ENCODE results near the gene ZSCAN31. TPM values are rescaled to one million over a fixed set of nuclear protein-coding genes. Genes with fewer than 3 reads are reported as not detected.

The ZSCAN31 gene
- total and polyA plus RNA-seq, 2 donors (not counting 3 experiments of a cell fraction or from before 2014, with no cell fraction given) = 12.9 to 23.0 TPM

- no peaks in the 10 kb centered on the region for H3K9me1 ChIP-seq (replicated peaks; ENCODE audit: control insufficient read depth, extremely low read depth, insufficient read depth, low read length)
- H2AFZ ChIP-seq (ENCODE audit: low read depth, low read length) = no peak overlapping the region
- peaks cover 7% of the 10 kb centered on the region for H3K9me3 ChIP-seq (replicated peaks; ENCODE audit: control insufficient read depth, insufficient read depth, low read length)
- ChIA-PET CTCF (interaction anchor here (0.7 kb wide), 1 partner anchor 32 kb away, joined by 3 read pairs; no protein-coding TSS in a partner anchor), POLR2A (no interaction called here)
- H3K27ac ChIP-seq (ENCODE audit: insufficient read depth, low read depth, low read length) = no peak overlapping the region
- DNase-seq (ENCODE audit: low read depth, low spot score) (no peak), FAIRE-seq (no peak)
- intact Hi-C loops (cut with micrococcal nuclease) = no loop called here
- H3K79me2 ChIP-seq (ENCODE audit: control insufficient read depth, insufficient read depth, low read length) = no peaks in the 10 kb centered on the region
- H3K36me3 ChIP-seq (ENCODE audit: control insufficient read depth in 2 of 2, extremely low read depth in 1 of 2, insufficient read depth in 2 of 2, low read length in 2 of 2) = peaks cover 0 to 4% of the 10 kb centered on the region in 2 experiments
- no peaks in the 10 kb centered on the region for H3K27me3 ChIP-seq (ENCODE audit: control insufficient read depth in 2 of 2, insufficient read depth in 2 of 2, low read length in 2 of 2)
- no peak overlapping the region for H3K9ac ChIP-seq (replicated peaks; ENCODE audit: extremely low read depth, insufficient read depth, low read length)
- no peaks in the 10 kb centered on the region for H4K20me1 ChIP-seq (replicated peaks; ENCODE audit: control insufficient read depth, extremely low read depth, insufficient read depth, low read length)
- no peak overlapping the region for H3K4me2 ChIP-seq (ENCODE audit: insufficient read depth, low read length)
- no TSS peak for BruUV-seq (replicated peaks)
- no peaks in the 10 kb centered on the region for H3K4me1 ChIP-seq (ENCODE audit: control insufficient read depth, extremely low read depth, insufficient read depth, low read length)
- dilution Hi-C loops (cut with MboI; ENCODE audit: extremely low pct_ligation_motif_present, low sequenced_read_pairs) = no loop called here
- no peak overlapping the region for H3K4me3 ChIP-seq (replicated peaks in 1 of 3; ENCODE audit: insufficient read depth in 1 of 3, low read depth in 1 of 3, low read length in 3 of 3)
- TF ChIP-seq POLR2A (IDR thresholded peaks at IDR 0.05; ENCODE audit: low read depth, low read length) (no peak), JUN (IDR thresholded peaks at IDR 0.05; ENCODE audit: borderline replicate concordance, insufficient read depth, insufficient read length, low read depth) (no peak), MYC (IDR thresholded peaks at IDR 0.05; ENCODE audit: low read depth, low read length) (no peak), POLR2AphosphoS5 (IDR thresholded peaks at IDR 0.05; ENCODE audit: insufficient read depth, low read depth, low read length) (no peak), GATA2 (IDR thresholded peaks at IDR 0.05; ENCODE audit: insufficient read depth, insufficient read length, low read depth, low read length) (no peak), FOS (IDR thresholded peaks at IDR 0.05; ENCODE audit: borderline replicate concordance, insufficient read depth, low read length) (no peak), EZH2 (IDR thresholded peaks at IDR 0.05; ENCODE audit: borderline replicate concordance, low read depth, low read length, severe bottlenecking) (no peak), CTCF (IDR thresholded peaks at IDR 0.05; ENCODE audit: extremely low read depth in 1 of 2, insufficient read depth in 1 of 2, low read depth in 1 of 2, low read length in 2 of 2) (no peak), MAX (IDR thresholded peaks at IDR 0.05; ENCODE audit: insufficient read depth, insufficient read length) (no peak)
Observed at GRCh38 chr6:28323813-28324424, 12.0 kb downstream of the ZSCAN31 start.
